ENCODE measurements around the gene PRR18. TPM values are rescaled to one million over a fixed set of nuclear protein-coding genes. Genes with fewer than 3 reads are reported as not detected.

Gene PRR18
- total and polyA plus RNA-seq, 2 experiments from 2014 or later: 0.12 to 0.33 TPM

DNA sequence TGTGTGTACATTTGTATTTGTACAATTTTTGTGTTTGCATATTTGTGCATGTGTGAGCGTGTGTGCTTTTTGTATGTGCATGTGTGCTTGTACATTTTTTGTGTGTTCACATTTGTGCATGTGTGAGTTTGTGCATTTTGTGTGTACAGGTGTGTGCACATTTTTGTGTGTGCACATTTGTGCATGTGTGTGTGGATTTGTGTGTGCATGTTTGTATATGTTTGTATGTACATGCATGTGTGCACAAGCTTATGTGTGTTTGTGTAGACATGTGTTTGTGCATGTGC is 28.9 kb downstream of the PRR18 start:
- Histone ChIP-seq H3K4me3 (no peak overlapping the region), H3K27ac (no peak overlapping the region), H3K9me3 (ENCODE audit: low read depth) (no peaks in the 10 kb centered on the region), H3K4me1 (ENCODE audit: low read depth) (no peaks in the 10 kb centered on the region), H3K27me3 (peaks cover 23% of the 10 kb centered on the region), H3K36me3 (no peaks in the 10 kb centered on the region)
- no peak for DNase-seq (ENCODE audit: low read depth in 1 of 2, low spot score in 1 of 2)
- TF ChIP-seq, protein P1, sequence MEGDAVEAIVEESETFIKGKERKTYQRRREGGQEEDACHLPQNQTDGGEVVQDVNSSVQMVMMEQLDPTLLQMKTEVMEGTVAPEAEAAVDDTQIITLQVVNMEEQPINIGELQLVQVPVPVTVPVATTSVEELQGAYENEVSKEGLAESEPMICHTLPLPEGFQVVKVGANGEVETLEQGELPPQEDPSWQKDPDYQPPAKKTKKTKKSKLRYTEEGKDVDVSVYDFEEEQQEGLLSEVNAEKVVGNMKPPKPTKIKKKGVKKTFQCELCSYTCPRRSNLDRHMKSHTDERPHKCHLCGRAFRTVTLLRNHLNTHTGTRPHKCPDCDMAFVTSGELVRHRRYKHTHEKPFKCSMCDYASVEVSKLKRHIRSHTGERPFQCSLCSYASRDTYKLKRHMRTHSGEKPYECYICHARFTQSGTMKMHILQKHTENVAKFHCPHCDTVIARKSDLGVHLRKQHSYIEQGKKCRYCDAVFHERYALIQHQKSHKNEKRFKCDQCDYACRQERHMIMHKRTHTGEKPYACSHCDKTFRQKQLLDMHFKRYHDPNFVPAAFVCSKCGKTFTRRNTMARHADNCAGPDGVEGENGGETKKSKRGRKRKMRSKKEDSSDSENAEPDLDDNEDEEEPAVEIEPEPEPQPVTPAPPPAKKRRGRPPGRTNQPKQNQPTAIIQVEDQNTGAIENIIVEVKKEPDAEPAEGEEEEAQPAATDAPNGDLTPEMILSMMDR (IDR thresholded peaks at IDR 0.05; ENCODE audit: low read depth, low read length): no peak

DNA sequence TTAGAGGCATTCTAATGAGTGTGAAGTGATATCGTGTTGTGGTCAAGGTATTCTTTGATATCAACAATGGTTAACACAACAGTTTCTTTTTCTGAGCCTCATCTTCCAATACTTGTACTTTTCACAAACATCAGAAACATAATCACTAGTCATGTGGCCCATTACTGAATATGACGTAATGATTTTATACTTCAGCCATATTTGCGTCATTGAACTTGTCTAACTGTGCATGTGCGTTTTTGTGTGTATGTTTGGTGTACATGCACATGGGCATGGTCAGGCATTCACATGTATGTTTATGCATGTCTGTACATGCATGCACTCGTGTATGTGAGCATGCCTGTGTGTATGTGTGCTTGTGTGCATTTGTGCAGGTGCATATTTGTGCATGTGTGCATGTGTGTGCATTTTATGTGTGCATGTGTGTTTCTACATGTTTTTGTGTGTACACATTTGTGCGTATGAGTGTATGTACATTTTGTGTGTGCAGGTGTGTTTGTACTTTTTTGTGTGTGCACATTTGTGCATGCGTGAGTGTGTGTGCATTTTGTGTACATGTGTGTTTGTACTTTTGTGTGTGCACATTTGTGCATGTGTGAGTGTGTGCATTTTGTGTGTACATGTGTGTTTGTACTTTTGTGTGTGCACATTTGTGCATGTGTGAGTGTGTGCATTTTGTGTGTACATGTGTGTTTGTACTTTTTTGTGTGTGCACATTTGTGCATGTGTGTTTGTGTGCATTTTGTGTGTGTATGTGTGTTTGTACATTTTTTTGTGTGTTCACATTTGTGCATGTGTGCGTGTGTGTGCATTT is 29.4 kb downstream of the PRR18 start:
- TF ChIP-seq, protein P1 (IDR thresholded peaks at IDR 0.05; ENCODE audit: low read depth, low read length): no peak
- Histone ChIP-seq H3K36me3 (no peaks in the 10 kb centered on the region), H3K27ac (no peak overlapping the region), H3K4me1 (ENCODE audit: low read depth) (no peaks in the 10 kb centered on the region), H3K27me3 (peaks cover 20% of the 10 kb centered on the region), H3K9me3 (ENCODE audit: low read depth) (no peaks in the 10 kb centered on the region), H3K4me3 (no peak overlapping the region)
- DNase-seq (ENCODE audit: low read depth in 1 of 2, low spot score in 1 of 2): no peak

DNA sequence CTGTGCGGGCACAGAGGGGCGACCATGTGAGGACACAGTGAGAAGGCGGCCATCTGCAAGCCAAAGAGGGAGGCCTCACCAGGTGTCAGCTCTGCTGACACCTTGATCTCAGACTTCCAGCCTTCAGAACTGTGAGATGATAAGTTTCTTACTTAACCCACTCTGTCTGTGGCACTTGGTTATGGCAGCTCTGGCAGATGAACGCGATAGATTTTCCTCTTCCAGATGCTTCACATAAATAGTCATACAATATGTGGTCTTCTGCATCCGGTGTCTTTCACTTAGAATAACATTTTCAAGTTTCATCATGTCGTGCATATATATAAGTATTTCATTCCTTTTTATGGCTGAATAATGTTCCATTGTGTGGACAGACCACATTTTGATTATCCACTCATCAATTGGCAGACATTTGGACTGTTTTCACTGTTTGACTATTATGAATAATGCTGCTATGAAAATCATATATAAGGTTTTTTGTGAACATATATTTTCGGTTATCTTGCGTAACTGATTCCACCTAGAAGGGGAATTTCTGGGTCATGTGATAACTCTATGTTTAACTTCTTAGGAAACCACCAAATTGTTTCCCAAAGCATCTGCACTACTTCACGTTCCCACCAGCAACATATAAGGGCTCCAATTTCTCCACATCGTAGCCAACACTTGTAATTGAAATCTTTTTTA is 30.2 kb downstream of the PRR18 start:
- Histone ChIP-seq H3K27me3 (peaks cover 17% of the 10 kb centered on the region), H3K4me3 (no peak overlapping the region), H3K27ac (no peak overlapping the region), H3K36me3 (no peaks in the 10 kb centered on the region), H3K4me1 (ENCODE audit: low read depth) (no peaks in the 10 kb centered on the region), H3K9me3 (ENCODE audit: low read depth) (no peaks in the 10 kb centered on the region)
- DNase-seq (ENCODE audit: low read depth in 1 of 2, low spot score in 1 of 2): no peak
- TF ChIP-seq, protein P1 (IDR thresholded peaks at IDR 0.05; ENCODE audit: low read depth, low read length): no peak

DNA sequence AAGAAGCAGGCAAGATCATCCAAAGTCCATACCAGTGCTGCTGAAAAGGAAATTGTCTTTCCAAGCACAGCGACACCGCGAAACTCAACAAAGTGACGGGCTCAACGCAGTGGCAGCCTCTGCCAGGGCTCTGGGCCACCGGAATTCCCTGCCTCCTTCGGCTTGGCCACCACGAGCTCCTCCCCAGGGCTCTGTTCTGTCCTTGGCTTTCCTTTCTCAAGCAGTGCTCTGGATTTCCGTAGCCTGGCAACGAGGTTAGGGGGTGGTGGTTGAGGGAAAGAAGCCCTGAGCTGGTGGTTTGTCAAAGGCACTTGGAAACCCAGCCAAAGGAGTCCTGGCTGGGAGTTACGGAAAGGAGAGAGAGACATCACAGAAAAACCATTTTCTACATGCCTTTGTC is 31.2 kb downstream of the PRR18 start:
- no peaks in the 10 kb centered on the region for H3K4me1 ChIP-seq (ENCODE audit: low read depth)
- peak in 1 of 2 donors; percentile 32 for DNase-seq (ENCODE audit: low read depth in 1 of 2, low spot score in 1 of 2)
- H3K4me3 ChIP-seq: no peak overlapping the region
- H3K27ac ChIP-seq: no peak overlapping the region
- H3K36me3 ChIP-seq: no peaks in the 10 kb centered on the region
- TF ChIP-seq, protein P1 (IDR thresholded peaks at IDR 0.05; ENCODE audit: low read depth, low read length): no peak
- peaks cover 9% of the 10 kb centered on the region for H3K27me3 ChIP-seq
- H3K9me3 ChIP-seq (ENCODE audit: low read depth): no peaks in the 10 kb centered on the region

DNA sequence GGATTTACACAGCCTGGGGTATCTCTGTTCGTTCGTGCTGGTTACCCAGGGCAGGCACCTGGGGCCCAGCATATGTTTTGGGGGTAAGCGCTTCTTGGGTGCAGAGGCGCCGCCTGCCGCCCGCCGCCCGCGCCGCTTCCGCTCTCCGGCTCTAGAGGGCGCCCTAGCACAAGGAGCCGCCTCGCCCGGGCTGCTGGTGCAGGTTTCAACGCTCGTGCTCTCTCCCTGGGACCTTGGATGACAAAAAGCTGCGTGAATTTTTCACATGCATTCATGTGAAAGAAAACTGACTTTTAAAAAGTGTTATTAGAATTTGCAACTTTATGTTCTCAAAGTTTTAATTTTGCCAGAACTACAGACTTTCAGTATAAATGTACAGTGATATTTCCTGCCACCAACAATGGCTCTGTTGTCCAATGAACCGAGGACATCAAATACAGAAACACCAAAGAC is 32.5 kb downstream of the PRR18 start:
- Histone ChIP-seq H3K9me3 (ENCODE audit: low read depth) (no peaks in the 10 kb centered on the region), H3K4me1 (ENCODE audit: low read depth) (no peaks in the 10 kb centered on the region), H3K36me3 (no peaks in the 10 kb centered on the region), H3K27ac (no peak overlapping the region), H3K27me3 (peaks cover 9% of the 10 kb centered on the region), H3K4me3 (no peak overlapping the region)
- TF ChIP-seq, protein P1 (IDR thresholded peaks at IDR 0.05; ENCODE audit: low read depth, low read length): peak; percentile 99
- peak; percentile 63 to 72 for DNase-seq (ENCODE audit: low read depth in 1 of 2, low spot score in 1 of 2)
